ENCODE results near the gene CROCC2.

The CROCC2 gene

DNA sequence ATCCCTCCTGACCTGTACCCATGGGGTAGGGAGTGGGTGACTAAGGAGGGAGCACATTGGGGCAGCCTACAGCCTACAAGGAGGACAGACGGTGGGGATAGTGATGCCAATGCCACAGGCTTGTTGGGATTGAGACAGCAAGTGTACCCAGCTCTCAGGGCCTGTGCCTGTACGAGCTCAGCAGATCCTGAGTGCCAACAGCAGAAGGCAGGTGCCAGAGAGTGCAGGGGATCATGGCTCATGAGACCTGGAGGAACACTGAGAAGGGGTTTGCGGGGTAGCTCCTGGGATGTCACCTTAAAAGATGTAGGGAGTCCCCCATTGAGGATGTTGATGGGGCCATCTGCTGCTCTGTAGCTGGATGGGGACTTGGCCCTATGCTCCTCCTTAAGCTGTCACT lies 82.0 kb downstream of the CROCC2 start:
- ChIA-PET CTCF (interaction anchor here (1.1 kb wide), 1 partner anchor 79 kb away, joined by 3 read pairs; no protein-coding TSS in a partner anchor), POLR2A (no interaction called here)
- Histone ChIP-seq H3K4me3 (ENCODE audit: control insufficient read depth in 1 of 7, extremely low read depth in 1 of 7, insufficient read depth in 4 of 7, low read depth in 2 of 7, low read length in 6 of 7) (no peak overlapping the region), H3K27me3 (replicated peaks in 2 of 5; ENCODE audit: control insufficient read depth in 4 of 5, insufficient read depth in 5 of 5, low read length in 4 of 5) (no peaks in the 10 kb centered on the region), H3K9me3 (ENCODE audit: control extremely low read depth in 1 of 5, control insufficient read depth in 4 of 5, insufficient read depth in 2 of 5, low read depth in 1 of 5, low read length in 4 of 5) (peaks cover 0 to 20% (median 10%) of the 10 kb centered on the region in 5 experiments), H3K27ac (ENCODE audit: insufficient read depth in 1 of 2, low read depth in 1 of 2, low read length in 2 of 2, poor library complexity in 1 of 2, severe bottlenecking in 2 of 2) (no peak overlapping the region), H3K36me3 (ENCODE audit: control insufficient read depth in 4 of 4, insufficient read depth in 4 of 4, low read length in 3 of 4) (no peaks in the 10 kb centered on the region), H3K4me1 (ENCODE audit: control extremely low read depth in 1 of 4, control insufficient read depth in 4 of 4, insufficient read depth in 4 of 4, low read length in 3 of 4) (peaks cover 0 to 21% (median 7%) of the 10 kb centered on the region in 4 experiments)
- peak in 2 of 3 donors; percentile 52 to 59 for DNase-seq
- 94% methylated on average over 3 of the region's 3 CpGs for WGBS (ENCODE audit: insufficient coverage)

- ChIA-PET POLR2A (no interaction called here), CTCF (interaction anchor here (1.1 kb wide), 1 partner anchor 78 kb away, joined by 3 read pairs; no protein-coding TSS in a partner anchor)
- no peak for DNase-seq
- Histone ChIP-seq H3K27me3 (replicated peaks in 2 of 5; ENCODE audit: control insufficient read depth in 4 of 5, insufficient read depth in 5 of 5, low read length in 4 of 5) (no peaks in the 10 kb centered on the region), H3K4me1 (ENCODE audit: control extremely low read depth in 1 of 4, control insufficient read depth in 4 of 4, insufficient read depth in 4 of 4, low read length in 3 of 4) (peaks cover 0 to 20% (median 4%) of the 10 kb centered on the region in 4 experiments), H3K27ac (ENCODE audit: insufficient read depth in 1 of 2, low read depth in 1 of 2, low read length in 2 of 2, poor library complexity in 1 of 2, severe bottlenecking in 2 of 2) (no peak overlapping the region), H3K36me3 (ENCODE audit: control insufficient read depth in 4 of 4, insufficient read depth in 4 of 4, low read length in 3 of 4) (no peaks in the 10 kb centered on the region), H3K4me3 (ENCODE audit: control insufficient read depth in 1 of 7, extremely low read depth in 1 of 7, insufficient read depth in 4 of 7, low read depth in 2 of 7, low read length in 6 of 7) (no peak overlapping the region), H3K9me3 (ENCODE audit: control extremely low read depth in 1 of 5, control insufficient read depth in 4 of 5, insufficient read depth in 2 of 5, low read depth in 1 of 5, low read length in 4 of 5) (peaks cover 0 to 20% (median 10%) of the 10 kb centered on the region in 5 experiments)
- WGBS (ENCODE audit: insufficient coverage) = 100% methylated on average over 6 of the region's 6 CpGs
These were observed 82.6 kb downstream of the CROCC2 start for GRCh38 chr2:240988571-240989271.

DNA sequence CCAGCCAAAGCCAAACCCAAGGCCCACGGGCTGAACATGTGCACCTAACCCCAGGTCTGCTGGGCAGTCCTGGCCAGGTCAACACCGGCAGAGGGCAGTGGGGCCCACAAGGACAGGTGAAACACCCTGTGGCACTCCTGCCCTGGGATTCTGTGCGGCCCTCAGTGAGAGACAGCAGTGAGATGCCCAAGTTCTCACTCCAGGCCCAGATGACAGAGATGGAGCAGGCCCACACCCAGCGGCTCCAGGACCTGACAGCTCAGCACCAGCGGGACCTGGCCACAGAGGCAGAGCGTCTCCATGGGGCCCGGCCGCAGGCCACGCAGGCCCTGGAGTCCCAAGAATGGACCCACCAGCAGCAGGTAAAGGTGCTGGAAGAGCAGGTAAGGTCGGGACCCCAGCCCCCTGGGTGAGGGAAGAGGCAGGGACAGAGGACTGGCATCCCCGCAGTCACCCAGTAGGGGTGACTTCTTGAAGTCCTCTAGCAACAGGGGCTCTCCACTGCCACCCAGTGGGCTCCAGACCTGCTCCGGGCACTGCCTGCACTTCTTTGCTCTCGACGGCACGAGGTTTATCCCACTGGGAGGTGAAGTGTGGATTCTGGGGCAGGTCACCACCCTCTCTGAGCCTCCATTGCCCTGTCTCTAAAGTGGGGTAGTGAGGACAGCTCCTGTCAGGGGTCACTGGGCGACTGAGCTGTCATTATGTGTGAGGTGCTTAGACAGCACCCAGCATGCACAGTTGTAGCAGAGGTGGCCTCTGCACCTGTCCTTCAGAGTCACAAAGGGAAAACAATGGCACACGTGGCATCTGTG lies 83.5 kb downstream of the CROCC2 start:
- ChIA-PET POLR2A (no interaction called here), CTCF (no interaction called here)
- no peaks in the 10 kb centered on the region for H3K36me3 ChIP-seq (ENCODE audit: control insufficient read depth in 4 of 4, insufficient read depth in 4 of 4, low read length in 3 of 4)
- H3K27ac ChIP-seq (ENCODE audit: insufficient read depth in 1 of 2, low read depth in 1 of 2, low read length in 2 of 2, poor library complexity in 1 of 2, severe bottlenecking in 2 of 2) = no peak overlapping the region
- DNase-seq = no peak
- H3K9me3 ChIP-seq (ENCODE audit: control extremely low read depth in 1 of 5, control insufficient read depth in 4 of 5, insufficient read depth in 2 of 5, low read depth in 1 of 5, low read length in 4 of 5) = peaks cover 0 to 20% (median 10%) of the 10 kb centered on the region in 5 experiments
- WGBS (ENCODE audit: insufficient coverage) = 95% methylated on average over 17 of the region's 17 CpGs
- H3K27me3 ChIP-seq (replicated peaks in 2 of 5; ENCODE audit: control insufficient read depth in 4 of 5, insufficient read depth in 5 of 5, low read length in 4 of 5) = peaks cover 0 to 2% (median 0%) of the 10 kb centered on the region in 5 experiments
- no peak overlapping the region for H3K4me3 ChIP-seq (ENCODE audit: control insufficient read depth in 1 of 7, extremely low read depth in 1 of 7, insufficient read depth in 4 of 7, low read depth in 2 of 7, low read length in 6 of 7)
- H3K4me1 ChIP-seq (ENCODE audit: control extremely low read depth in 1 of 4, control insufficient read depth in 4 of 4, insufficient read depth in 4 of 4, low read length in 3 of 4) = peaks cover 0 to 26% (median 7%) of the 10 kb centered on the region in 4 experiments

DNA sequence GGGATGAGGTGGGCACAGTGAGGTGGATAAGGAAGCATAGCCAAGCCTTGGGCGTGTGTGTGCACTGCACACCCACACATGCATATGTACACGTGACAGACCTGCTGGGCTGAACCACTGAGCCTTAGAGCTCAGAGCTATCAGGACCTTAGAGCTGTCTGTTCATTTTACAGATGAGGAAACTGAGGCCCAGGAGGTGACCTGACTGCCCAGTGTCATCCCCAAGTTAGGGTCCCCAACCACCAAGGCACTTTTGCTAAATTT lies 84.1 kb downstream of the CROCC2 start:
- Histone ChIP-seq H3K4me1 (ENCODE audit: control extremely low read depth in 1 of 4, control insufficient read depth in 4 of 4, insufficient read depth in 4 of 4, low read length in 3 of 4) (peaks cover 0 to 32% (median 9%) of the 10 kb centered on the region in 4 experiments), H3K9me3 (ENCODE audit: control extremely low read depth in 1 of 5, control insufficient read depth in 4 of 5, insufficient read depth in 2 of 5, low read depth in 1 of 5, low read length in 4 of 5) (peaks cover 0 to 20% (median 10%) of the 10 kb centered on the region in 5 experiments), H3K4me3 (ENCODE audit: control insufficient read depth in 1 of 7, extremely low read depth in 1 of 7, insufficient read depth in 4 of 7, low read depth in 2 of 7, low read length in 6 of 7) (no peak overlapping the region), H3K36me3 (ENCODE audit: control insufficient read depth in 4 of 4, insufficient read depth in 4 of 4, low read length in 3 of 4) (no peaks in the 10 kb centered on the region), H3K27me3 (replicated peaks in 2 of 5; ENCODE audit: control insufficient read depth in 4 of 5, insufficient read depth in 5 of 5, low read length in 4 of 5) (peaks cover 0 to 2% (median 0%) of the 10 kb centered on the region in 5 experiments), H3K27ac (ENCODE audit: insufficient read depth in 1 of 2, low read depth in 1 of 2, low read length in 2 of 2, poor library complexity in 1 of 2, severe bottlenecking in 2 of 2) (no peak overlapping the region)
- ChIA-PET CTCF (no interaction called here), POLR2A (no interaction called here)
- 100% methylated on average over 1 of the region's 2 CpGs for WGBS (ENCODE audit: insufficient coverage)
- DNase-seq = no peak

DNA sequence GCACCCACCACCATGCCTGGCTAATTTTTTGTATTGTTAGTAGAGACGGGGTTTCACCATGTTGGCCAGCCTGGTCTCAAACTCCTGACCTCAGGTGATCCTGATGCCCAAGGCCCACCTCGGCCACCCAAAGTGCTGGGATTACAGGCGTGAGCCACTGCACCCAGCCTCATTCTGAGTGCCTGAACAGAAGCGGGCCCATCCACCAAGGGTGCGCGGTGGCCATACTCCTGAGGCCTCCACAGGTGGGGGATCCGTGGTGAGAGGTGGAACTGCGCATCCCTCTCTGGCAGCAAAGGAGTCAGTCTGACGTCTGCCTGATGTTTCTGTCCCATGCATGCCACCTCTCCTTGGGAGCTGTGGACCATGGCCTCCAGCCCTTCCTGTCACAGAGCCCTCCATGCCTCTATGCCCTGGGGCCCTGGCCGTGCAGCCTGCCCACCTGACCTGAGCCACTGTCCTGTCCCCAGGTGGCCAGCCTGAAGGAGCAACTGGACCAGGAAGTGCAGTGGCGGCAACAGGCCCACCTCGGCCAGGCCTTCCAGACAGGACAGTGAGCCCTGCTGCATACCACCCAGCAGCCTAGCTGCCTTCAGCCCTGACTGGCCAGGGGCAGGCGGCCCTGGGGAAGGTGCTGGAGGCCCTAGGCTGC lies 84.7 kb downstream of the CROCC2 start:
- Histone ChIP-seq H3K36me3 (ENCODE audit: control insufficient read depth in 4 of 4, insufficient read depth in 4 of 4, low read length in 3 of 4) (no peaks in the 10 kb centered on the region), H3K27ac (ENCODE audit: insufficient read depth in 1 of 2, low read depth in 1 of 2, low read length in 2 of 2, poor library complexity in 1 of 2, severe bottlenecking in 2 of 2) (no peak overlapping the region), H3K4me1 (ENCODE audit: control extremely low read depth in 1 of 4, control insufficient read depth in 4 of 4, insufficient read depth in 4 of 4, low read length in 3 of 4) (peaks cover 0 to 38% (median 14%) of the 10 kb centered on the region in 4 experiments), H3K27me3 (replicated peaks in 2 of 5; ENCODE audit: control insufficient read depth in 4 of 5, insufficient read depth in 5 of 5, low read length in 4 of 5) (peaks cover 0 to 2% (median 0%) of the 10 kb centered on the region in 5 experiments), H3K4me3 (ENCODE audit: control insufficient read depth in 1 of 7, extremely low read depth in 1 of 7, insufficient read depth in 4 of 7, low read depth in 2 of 7, low read length in 6 of 7) (no peak overlapping the region), H3K9me3 (ENCODE audit: control extremely low read depth in 1 of 5, control insufficient read depth in 4 of 5, insufficient read depth in 2 of 5, low read depth in 1 of 5, low read length in 4 of 5) (peaks cover 0 to 20% (median 10%) of the 10 kb centered on the region in 5 experiments)
- POLR2A ChIA-PET = no interaction called here
- WGBS (ENCODE audit: insufficient coverage) = 95% methylated on average over 12 of the region's 13 CpGs
- CTCF ChIA-PET = no interaction called here
- DNase-seq = no peak

DNA sequence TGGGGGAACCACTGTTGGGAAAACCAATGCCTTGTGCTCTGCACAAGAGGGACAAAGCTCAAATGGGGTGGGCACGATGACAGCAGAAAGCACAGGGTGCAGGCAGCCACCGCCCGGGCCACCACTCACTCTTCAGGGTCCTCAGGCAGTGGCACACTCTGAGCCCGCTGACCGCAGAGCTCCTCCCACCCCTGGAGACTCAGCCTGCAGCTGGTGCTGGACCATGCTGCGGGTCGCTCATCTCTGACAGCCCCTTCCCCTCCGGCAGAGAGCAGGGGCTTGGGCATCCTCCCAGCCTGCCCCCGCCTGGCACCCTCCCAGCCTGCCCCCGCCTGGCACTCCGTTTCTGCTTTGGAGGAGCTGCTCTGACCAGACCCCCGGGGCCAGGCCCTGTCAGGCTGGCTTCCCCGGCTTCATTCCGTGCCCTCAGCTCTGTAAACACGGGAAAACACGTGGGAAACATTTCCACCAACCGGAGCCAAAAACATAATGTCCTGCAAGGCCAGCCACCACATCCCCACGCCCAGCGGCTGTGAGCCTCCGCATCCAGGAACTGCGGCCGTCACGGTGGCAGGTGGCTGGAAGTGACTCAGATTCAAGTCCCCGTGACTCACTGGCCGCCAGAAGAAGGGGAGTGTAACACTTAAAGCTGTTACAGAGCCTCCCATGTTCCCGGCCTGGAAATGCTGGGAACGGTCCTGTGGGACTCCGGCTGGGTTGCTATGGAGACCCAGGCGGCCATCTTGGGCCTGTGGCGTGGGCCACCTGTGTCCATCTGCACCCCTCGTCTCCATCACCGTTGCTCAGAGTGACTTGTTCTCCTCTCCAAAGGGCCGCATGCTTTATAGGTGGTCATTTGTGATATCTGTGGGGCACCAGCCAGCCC lies 85.5 kb downstream of the CROCC2 start:
- WGBS (ENCODE audit: insufficient coverage) = 90% methylated on average over 28 of the region's 33 CpGs
- H3K4me1 ChIP-seq (ENCODE audit: control extremely low read depth in 1 of 4, control insufficient read depth in 4 of 4, insufficient read depth in 4 of 4, low read length in 3 of 4) = peaks cover 0 to 44% (median 17%) of the 10 kb centered on the region in 4 experiments
- peak in 2 of 3 donors; percentile 34 to 42 for DNase-seq
- peaks cover 0 to 20% (median 10%) of the 10 kb centered on the region in 5 experiments for H3K9me3 ChIP-seq (ENCODE audit: control extremely low read depth in 1 of 5, control insufficient read depth in 4 of 5, insufficient read depth in 2 of 5, low read depth in 1 of 5, low read length in 4 of 5)
- CTCF ChIA-PET = no interaction called here
- no peak overlapping the region for H3K27ac ChIP-seq (ENCODE audit: insufficient read depth in 1 of 2, low read depth in 1 of 2, low read length in 2 of 2, poor library complexity in 1 of 2, severe bottlenecking in 2 of 2)
- H3K4me3 ChIP-seq (ENCODE audit: control insufficient read depth in 1 of 7, extremely low read depth in 1 of 7, insufficient read depth in 4 of 7, low read depth in 2 of 7, low read length in 6 of 7) = no peak overlapping the region
- POLR2A ChIA-PET = no interaction called here
- H3K36me3 ChIP-seq (ENCODE audit: control insufficient read depth in 4 of 4, insufficient read depth in 4 of 4, low read length in 3 of 4) = no peaks in the 10 kb centered on the region
- peaks cover 0 to 2% (median 0%) of the 10 kb centered on the region in 5 experiments for H3K27me3 ChIP-seq (replicated peaks in 2 of 5; ENCODE audit: control insufficient read depth in 4 of 5, insufficient read depth in 5 of 5, low read length in 4 of 5)
